ENCODE results near the gene IZUMO4.

IZUMO4 gene

DNA sequence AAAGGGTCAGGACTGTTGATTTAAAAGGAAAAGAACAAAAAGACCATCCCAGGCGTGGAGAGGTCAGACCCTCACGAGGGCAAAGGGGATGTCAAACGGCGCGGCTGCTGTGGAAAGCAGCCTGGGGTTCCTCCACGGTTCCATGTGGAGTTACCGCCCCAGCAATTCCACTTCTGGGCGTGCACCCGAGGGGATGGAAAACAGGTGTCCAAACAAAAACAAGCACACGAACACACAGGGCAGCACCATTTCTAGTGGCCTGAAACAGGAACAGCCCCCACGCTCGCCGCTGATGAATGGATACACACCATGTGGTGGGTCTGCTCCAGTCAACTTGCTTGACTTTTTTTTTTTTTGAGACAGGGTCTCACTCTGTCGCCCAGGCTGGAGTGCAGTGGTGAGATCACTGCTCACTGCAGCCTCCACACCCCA, 43.4 kb downstream of the IZUMO4 start:
- TF ChIP-seq, protein P1, sequence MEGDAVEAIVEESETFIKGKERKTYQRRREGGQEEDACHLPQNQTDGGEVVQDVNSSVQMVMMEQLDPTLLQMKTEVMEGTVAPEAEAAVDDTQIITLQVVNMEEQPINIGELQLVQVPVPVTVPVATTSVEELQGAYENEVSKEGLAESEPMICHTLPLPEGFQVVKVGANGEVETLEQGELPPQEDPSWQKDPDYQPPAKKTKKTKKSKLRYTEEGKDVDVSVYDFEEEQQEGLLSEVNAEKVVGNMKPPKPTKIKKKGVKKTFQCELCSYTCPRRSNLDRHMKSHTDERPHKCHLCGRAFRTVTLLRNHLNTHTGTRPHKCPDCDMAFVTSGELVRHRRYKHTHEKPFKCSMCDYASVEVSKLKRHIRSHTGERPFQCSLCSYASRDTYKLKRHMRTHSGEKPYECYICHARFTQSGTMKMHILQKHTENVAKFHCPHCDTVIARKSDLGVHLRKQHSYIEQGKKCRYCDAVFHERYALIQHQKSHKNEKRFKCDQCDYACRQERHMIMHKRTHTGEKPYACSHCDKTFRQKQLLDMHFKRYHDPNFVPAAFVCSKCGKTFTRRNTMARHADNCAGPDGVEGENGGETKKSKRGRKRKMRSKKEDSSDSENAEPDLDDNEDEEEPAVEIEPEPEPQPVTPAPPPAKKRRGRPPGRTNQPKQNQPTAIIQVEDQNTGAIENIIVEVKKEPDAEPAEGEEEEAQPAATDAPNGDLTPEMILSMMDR (IDR thresholded peaks at IDR 0.05; ENCODE audit: insufficient read depth, low read length, poor library complexity, severe bottlenecking), result no peak
- no peaks in the 10 kb centered on the region for H3K27me3 ChIP-seq (replicated peaks; ENCODE audit: control insufficient read depth, insufficient read depth, low read length)
- peaks cover 30% of the 10 kb centered on the region for H3K36me3 ChIP-seq (ENCODE audit: control insufficient read depth, insufficient read depth, low read length)
- no peak overlapping the region for H3K4me3 ChIP-seq (replicated peaks; ENCODE audit: low read depth, low read length)
- DNase-seq (ENCODE audit: extremely low read depth, insufficient read length), result no peak

DNA sequence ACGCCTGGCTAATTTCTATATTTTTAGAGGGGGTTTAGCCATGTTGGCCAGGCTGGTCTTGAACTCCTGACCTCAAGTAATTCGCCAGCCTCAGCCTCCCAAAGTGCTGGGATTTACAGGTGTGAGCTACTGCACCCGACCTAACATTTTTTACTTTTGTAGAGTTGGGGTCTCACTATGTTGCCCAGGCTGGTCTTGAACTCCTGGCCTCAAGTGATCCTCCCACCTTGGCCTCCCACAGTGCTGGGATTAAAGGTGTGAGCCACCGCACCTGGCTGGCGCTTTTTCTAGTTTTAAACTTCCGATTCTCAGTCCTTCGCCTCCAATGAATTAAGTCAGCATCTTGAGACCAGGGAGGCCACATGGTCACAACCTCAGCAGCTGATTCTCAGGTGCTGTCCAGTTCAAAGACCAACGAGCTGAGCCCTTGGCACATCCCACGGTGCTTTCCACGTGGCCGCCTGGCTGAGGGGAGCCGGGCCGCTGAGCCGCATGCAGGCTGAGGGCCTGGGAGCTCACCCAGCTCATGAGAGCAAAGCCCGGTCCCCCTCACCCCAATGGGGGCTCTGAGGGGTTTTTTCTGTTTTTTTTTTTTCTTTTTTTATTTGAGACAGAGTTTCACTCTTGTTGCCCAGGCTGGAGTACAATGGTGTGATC, 45.6 kb downstream of the IZUMO4 start:
- TF ChIP-seq, protein P1 (IDR thresholded peaks at IDR 0.05; ENCODE audit: insufficient read depth, low read length, poor library complexity, severe bottlenecking), result no peak
- Histone ChIP-seq H3K27me3 (replicated peaks; ENCODE audit: control insufficient read depth, insufficient read depth, low read length) (no peaks in the 10 kb centered on the region), H3K36me3 (ENCODE audit: control insufficient read depth, insufficient read depth, low read length) (peaks cover 25% of the 10 kb centered on the region), H3K4me3 (replicated peaks; ENCODE audit: low read depth, low read length) (no peak overlapping the region)
- DNase-seq (ENCODE audit: extremely low read depth, insufficient read length), result no peak

DNA sequence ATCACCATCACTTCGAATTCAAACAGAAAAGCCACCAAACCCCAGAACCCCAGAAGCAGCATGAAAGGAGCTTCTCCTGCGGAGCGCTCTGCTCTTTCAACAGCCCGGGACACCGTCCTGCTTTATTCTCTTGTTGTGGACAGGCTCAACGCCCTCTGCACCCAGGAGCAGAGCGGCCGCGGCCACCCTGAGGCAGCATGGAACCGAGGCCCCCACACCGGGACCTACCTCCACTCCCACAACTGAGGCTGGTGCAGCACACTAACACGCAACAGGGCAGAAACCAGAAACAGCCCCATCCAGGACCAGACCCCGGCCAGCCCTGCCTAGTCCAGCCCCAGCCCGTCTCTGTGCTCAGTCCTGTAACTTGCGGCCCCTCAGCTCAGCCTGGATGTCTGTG, 47.5 kb downstream of the IZUMO4 start:
- H3K27me3 ChIP-seq (replicated peaks; ENCODE audit: control insufficient read depth, insufficient read depth, low read length), result no peaks in the 10 kb centered on the region
- no peak for DNase-seq (ENCODE audit: extremely low read depth, insufficient read length)
- H3K4me3 ChIP-seq (replicated peaks; ENCODE audit: low read depth, low read length), result no peak overlapping the region
- H3K36me3 ChIP-seq (ENCODE audit: control insufficient read depth, insufficient read depth, low read length), result peaks cover 18% of the 10 kb centered on the region
- TF ChIP-seq, protein P1 (IDR thresholded peaks at IDR 0.05; ENCODE audit: insufficient read depth, low read length, poor library complexity, severe bottlenecking), result no peak

DNA sequence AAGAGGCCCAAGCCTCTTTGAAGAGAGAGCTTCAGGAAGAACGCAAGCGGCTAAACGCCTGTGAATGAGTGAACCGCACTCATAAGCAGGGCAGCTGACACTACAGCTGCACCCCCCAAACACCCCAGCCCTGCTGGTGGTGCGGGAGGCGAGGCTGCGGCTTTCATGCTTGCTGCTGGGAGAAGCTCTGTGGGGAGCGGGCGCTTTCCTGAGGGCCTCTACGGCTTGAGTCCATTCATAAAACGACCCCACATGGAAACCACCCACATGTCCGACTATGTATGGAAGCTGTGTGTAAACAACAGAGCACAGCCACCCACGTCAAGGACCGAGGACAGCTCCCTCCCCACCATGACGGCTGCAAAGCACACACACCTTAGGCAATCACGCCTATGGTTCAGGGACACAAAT, 49.1 kb downstream of the IZUMO4 start:
- DNase-seq (ENCODE audit: extremely low read depth, insufficient read length), result no peak
- TF ChIP-seq, protein P1 (IDR thresholded peaks at IDR 0.05; ENCODE audit: insufficient read depth, low read length, poor library complexity, severe bottlenecking), result no peak
- Histone ChIP-seq H3K4me3 (replicated peaks; ENCODE audit: low read depth, low read length) (no peak overlapping the region), H3K27me3 (replicated peaks; ENCODE audit: control insufficient read depth, insufficient read depth, low read length) (no peaks in the 10 kb centered on the region), H3K36me3 (ENCODE audit: control insufficient read depth, insufficient read depth, low read length) (peaks cover 12% of the 10 kb centered on the region)

DNA sequence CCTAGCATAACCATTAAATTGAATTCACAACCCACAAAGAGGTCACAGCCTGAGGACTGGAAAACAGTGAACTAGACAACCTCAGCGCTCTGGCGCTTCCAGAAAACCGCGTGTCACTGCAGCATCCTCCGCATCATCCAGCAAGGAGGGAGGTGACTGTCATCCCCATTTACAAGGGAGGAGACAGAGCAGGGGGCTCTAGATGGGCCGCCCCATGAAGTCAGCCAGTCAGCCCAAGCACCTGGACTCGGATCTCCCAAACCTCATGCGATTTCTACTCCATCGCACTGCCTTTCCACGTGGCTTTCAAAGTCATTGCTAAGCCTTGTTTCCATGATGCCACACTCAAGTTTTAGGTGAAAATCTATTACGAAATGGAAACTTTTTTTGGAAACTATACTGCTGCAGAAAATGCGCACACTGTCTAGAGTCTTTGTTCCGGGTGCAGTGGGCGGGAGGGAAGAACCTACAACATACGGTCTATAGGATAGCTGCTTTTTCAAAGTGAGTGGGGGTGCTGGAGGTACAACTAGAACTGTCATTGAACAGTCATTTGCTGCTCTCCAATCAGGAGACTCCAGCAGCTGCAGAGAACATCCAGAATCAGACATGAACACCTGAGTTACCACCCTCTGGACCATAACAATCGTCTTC, 51.9 kb downstream of the IZUMO4 start:
- TF ChIP-seq, protein P1 (IDR thresholded peaks at IDR 0.05; ENCODE audit: insufficient read depth, low read length, poor library complexity, severe bottlenecking), result no peak
- no peak for DNase-seq (ENCODE audit: extremely low read depth, insufficient read length)
- H3K36me3 ChIP-seq (ENCODE audit: control insufficient read depth, insufficient read depth, low read length), result peaks cover 11% of the 10 kb centered on the region
- H3K27me3 ChIP-seq (replicated peaks; ENCODE audit: control insufficient read depth, insufficient read depth, low read length), result no peaks in the 10 kb centered on the region
- peak overlapping the region; percentile 18 for H3K4me3 ChIP-seq (replicated peaks; ENCODE audit: low read depth, low read length)

All from GM06990 (cell line).